Measurements from ENCODE around the gene IL27RA. TPM values are rescaled to one million over a fixed set of nuclear protein-coding genes. Genes with fewer than 3 reads are reported as not detected.
A peak's percentile ranks its signal among the peaks of the same experiment; 100 is the strongest.

The IL27RA gene
- total RNA-seq, 1 experiment from 2014 or later: 2.0 TPM

GRCh38 chr19:14063105-14063504, 31.5 kb downstream of the IL27RA start:
- H3K4me3 ChIP-seq: no peak overlapping the region
- no peak for DNase-seq (ENCODE audit: low read depth in 1 of 2, low spot score in 2 of 2)
- H3K4me1 ChIP-seq (replicated peaks): no peaks in the 10 kb centered on the region
- H3K27me3 ChIP-seq (replicated peaks): peaks cover 5% of the 10 kb centered on the region
- H3K9me3 ChIP-seq (replicated peaks): no peaks in the 10 kb centered on the region
- H3K36me3 ChIP-seq: no peaks in the 10 kb centered on the region
- H3K27ac ChIP-seq: no peak overlapping the region

GRCh38 chr19:14066134-14066533, 34.6 kb downstream of the IL27RA start:
- peaks cover 5% of the 10 kb centered on the region for H3K27me3 ChIP-seq (replicated peaks)
- no peaks in the 10 kb centered on the region for H3K36me3 ChIP-seq
- H3K4me3 ChIP-seq: no peak overlapping the region

GRCh38 chr19:14070268-14071050, 38.9 kb downstream of the IL27RA start:
- Histone ChIP-seq H3K27ac (no peak overlapping the region), H3K27me3 (replicated peaks) (peaks cover 27% of the 10 kb centered on the region), H3K36me3 (no peaks in the 10 kb centered on the region), H3K4me1 (replicated peaks) (peaks cover 36% of the 10 kb centered on the region), H3K4me3 (no peak overlapping the region), H3K9me3 (replicated peaks) (peaks cover 11% of the 10 kb centered on the region)
- DNase-seq (ENCODE audit: low read depth in 1 of 2, low spot score in 2 of 2): no peak

More at GRCh38 chr19:14066134-14066533, 34.6 kb downstream of the IL27RA start:
- H3K9me3 ChIP-seq (replicated peaks): no peaks in the 10 kb centered on the region
- no peak for DNase-seq (ENCODE audit: low read depth in 1 of 2, low spot score in 2 of 2)
- H3K4me1 ChIP-seq (replicated peaks): no peaks in the 10 kb centered on the region
- H3K27ac ChIP-seq: no peak overlapping the region

- H3K9me3 ChIP-seq (replicated peaks): peaks cover 11% of the 10 kb centered on the region
- no peak within 1 kb of the TSS for H3K27ac ChIP-seq
- no peak for DNase-seq (ENCODE audit: low read depth in 1 of 2, low spot score in 2 of 2)
These were observed 41.1 kb downstream of the IL27RA start, which contains the start of gene MISP3 for GRCh38 chr19:14072535-14073260. TSS of gene MISP3 (plus strand) at chr19:14072786. CDS start at chr19:14073310, 524 bp downstream.

GRCh38 chr19:14073261-14073924, 41.8 kb downstream of the IL27RA start:
- Histone ChIP-seq H3K4me3 (peak overlapping the region; percentile 52), H3K36me3 (no peaks in the 10 kb centered on the region), H3K27ac (no peak overlapping the region), H3K4me1 (replicated peaks) (peaks cover 36% of the 10 kb centered on the region), H3K9me3 (replicated peaks) (peaks cover 11% of the 10 kb centered on the region), H3K27me3 (replicated peaks) (peaks cover 25% of the 10 kb centered on the region)
- DNase-seq (ENCODE audit: low read depth in 1 of 2, low spot score in 2 of 2): peak; percentile 52 to 75

More at GRCh38 chr19:14072535-14073260, 41.1 kb downstream of the IL27RA start, which contains the start of gene MISP3:
- H3K4me1 ChIP-seq (replicated peaks): peaks cover 36% of the 10 kb centered on the region
- peaks cover 25% of the 10 kb centered on the region for H3K27me3 ChIP-seq (replicated peaks)
- H3K4me3 ChIP-seq: peak within 1 kb of the TSS; percentile 52
- H3K36me3 ChIP-seq: no peaks in the 10 kb centered on the region

GRCh38 chr19:14073925-14074838, 42.6 kb downstream of the IL27RA start:
- H3K9me3 ChIP-seq (replicated peaks): peaks cover 11% of the 10 kb centered on the region
- H3K27ac ChIP-seq: no peak overlapping the region
- peaks cover 25% of the 10 kb centered on the region for H3K27me3 ChIP-seq (replicated peaks)
- H3K4me1 ChIP-seq (replicated peaks): peaks cover 36% of the 10 kb centered on the region
- DNase-seq (ENCODE audit: low read depth in 1 of 2, low spot score in 2 of 2): peak in 1 of 2 experiments; percentile 53
- H3K36me3 ChIP-seq: no peaks in the 10 kb centered on the region
- H3K4me3 ChIP-seq: peak overlapping the region; percentile 52

- no peak overlapping the region for H3K27ac ChIP-seq
- peaks cover 33% of the 10 kb centered on the region for H3K4me1 ChIP-seq (replicated peaks)
- no peak for DNase-seq (ENCODE audit: low read depth in 1 of 2, low spot score in 2 of 2)
- 0 out of 2 replicates have a peak, but pooled peaks cover 2% of the 10 kb centered on the region for H3K9me3 ChIP-seq (replicated peaks)
- H3K27me3 ChIP-seq (replicated peaks): peaks cover 6% of the 10 kb centered on the region; the same call in 1 of the 2 replicates
- H3K36me3 ChIP-seq: no peaks in the 10 kb centered on the region
- H3K4me3 ChIP-seq: no peak overlapping the region
These were observed 46.8 kb downstream of the IL27RA start for GRCh38 chr19:14078411-14078810.

- Histone ChIP-seq H3K4me1 (replicated peaks) (peaks cover 13% of the 10 kb centered on the region), H3K36me3 (no peaks in the 10 kb centered on the region), H3K9me3 (replicated peaks) (no peaks in the 10 kb centered on the region), H3K27ac (peak overlapping the region; percentile 36), H3K27me3 (replicated peaks) (no peaks in the 10 kb centered on the region), H3K4me3 (peak overlapping the region; percentile 49)
- DNase-seq (ENCODE audit: low read depth in 1 of 2, low spot score in 2 of 2): peak; percentile 97 to 99
These were observed 49.6 kb downstream of the IL27RA start for GRCh38 chr19:14080887-14081796.

- DNase-seq (ENCODE audit: low read depth in 1 of 2, low spot score in 2 of 2): no peak
These were observed 50.5 kb downstream of the IL27RA start for GRCh38 chr19:14081797-14082674.

GRCh38 chr19:14082675-14082960, 51.1 kb downstream of the IL27RA start:
- Histone ChIP-seq H3K27me3 (replicated peaks) (no peaks in the 10 kb centered on the region), H3K9me3 (replicated peaks) (no peaks in the 10 kb centered on the region), H3K4me1 (replicated peaks) (peaks cover 13% of the 10 kb centered on the region), H3K36me3 (peaks cover 3% of the 10 kb centered on the region; the same call in 1 of the 2 replicates), H3K27ac (no peak overlapping the region), H3K4me3 (no peak overlapping the region)
- DNase-seq (ENCODE audit: low read depth in 1 of 2, low spot score in 2 of 2): no peak

More at GRCh38 chr19:14081797-14082674, 50.5 kb downstream of the IL27RA start:
- H3K27ac ChIP-seq: peak overlapping the region; percentile 34
- peak overlapping the region; percentile 49 for H3K4me3 ChIP-seq
- H3K4me1 ChIP-seq (replicated peaks): peaks cover 13% of the 10 kb centered on the region
- H3K27me3 ChIP-seq (replicated peaks): no peaks in the 10 kb centered on the region
- no peaks in the 10 kb centered on the region for H3K9me3 ChIP-seq (replicated peaks)
- 0 out of 2 replicates have a peak, but pooled peaks cover 3% of the 10 kb centered on the region for H3K36me3 ChIP-seq

- Histone ChIP-seq H3K36me3 (peaks cover 19% of the 10 kb centered on the region), H3K4me1 (replicated peaks) (peaks cover 19% of the 10 kb centered on the region), H3K27ac (no peak within 1 kb of the TSS), H3K9me3 (replicated peaks) (no peaks in the 10 kb centered on the region), H3K27me3 (replicated peaks) (no peaks in the 10 kb centered on the region), H3K4me3 (no peak within 1 kb of the TSS)
- no peak for DNase-seq (ENCODE audit: low read depth in 1 of 2, low spot score in 2 of 2)
These were observed 53.9 kb downstream of the IL27RA start, which contains the start of gene C19orf67 for GRCh38 chr19:14085309-14085995. TSS of gene C19orf67 (minus strand) at chr19:14085783. CDS start at chr19:14085627, 156 bp downstream.

Measured in SJSA1 (cell line).